Adrenal gland (tissue), 5 donors: ENCODE results near the gene GLDC.

Experiments used
- POLR2A ChIP-seq, 2 donors: fragments of 450-650 bp; IDR thresholded peaks; one replicate each; pipeline ENCODE4 v1.6.1; 2017; ENCODE audit warnings: antibody characterized with exemption in 2 of 2, mild to moderate bottlenecking in 2 of 2, moderate library complexity in 1 of 2
- TF ChIP-seq, protein P1 (sequence below), 6 experiments: fragments of 450-650 bp in 4 of 6; fragments of 200-600 bp in 2 of 6; sonication (generic) in 1 of 6; IDR thresholded peaks; 1 replicate in 5 of 6; 2 replicates in 1 of 6; pipeline versions ENCODE4 v1.5.1 to v1.8.0; 2016 to 2021; ENCODE audit warnings: antibody characterized with exemption in 6 of 6, mild to moderate bottlenecking in 2 of 6, moderate library complexity in 1 of 6
- donor health status: DM: no; HTN: no; CAD: no.

DNA sequence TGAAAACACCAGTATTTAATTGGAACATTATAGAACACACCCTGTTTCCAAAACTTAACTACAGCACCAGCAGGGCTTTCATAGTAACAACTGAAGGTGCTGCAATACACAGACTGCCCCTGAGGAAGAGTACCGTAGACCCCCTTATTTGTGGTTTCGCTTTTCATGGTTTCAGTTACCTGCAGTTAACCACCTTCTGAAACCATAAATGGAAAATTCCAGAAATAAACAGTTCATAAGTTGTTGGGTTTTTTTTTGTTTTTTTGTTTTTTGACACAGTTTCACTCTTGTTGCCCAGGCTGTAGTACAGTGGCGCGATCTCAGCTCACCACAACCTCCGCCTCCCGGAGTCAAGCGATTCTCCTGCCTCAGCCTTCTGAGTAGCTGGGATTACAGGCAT is 9.5 kb upstream of the GLDC start:
- no peak for TF ChIP-seq POLR2A (IDR thresholded peaks at IDR 0.05)
- TF ChIP-seq, protein P1, sequence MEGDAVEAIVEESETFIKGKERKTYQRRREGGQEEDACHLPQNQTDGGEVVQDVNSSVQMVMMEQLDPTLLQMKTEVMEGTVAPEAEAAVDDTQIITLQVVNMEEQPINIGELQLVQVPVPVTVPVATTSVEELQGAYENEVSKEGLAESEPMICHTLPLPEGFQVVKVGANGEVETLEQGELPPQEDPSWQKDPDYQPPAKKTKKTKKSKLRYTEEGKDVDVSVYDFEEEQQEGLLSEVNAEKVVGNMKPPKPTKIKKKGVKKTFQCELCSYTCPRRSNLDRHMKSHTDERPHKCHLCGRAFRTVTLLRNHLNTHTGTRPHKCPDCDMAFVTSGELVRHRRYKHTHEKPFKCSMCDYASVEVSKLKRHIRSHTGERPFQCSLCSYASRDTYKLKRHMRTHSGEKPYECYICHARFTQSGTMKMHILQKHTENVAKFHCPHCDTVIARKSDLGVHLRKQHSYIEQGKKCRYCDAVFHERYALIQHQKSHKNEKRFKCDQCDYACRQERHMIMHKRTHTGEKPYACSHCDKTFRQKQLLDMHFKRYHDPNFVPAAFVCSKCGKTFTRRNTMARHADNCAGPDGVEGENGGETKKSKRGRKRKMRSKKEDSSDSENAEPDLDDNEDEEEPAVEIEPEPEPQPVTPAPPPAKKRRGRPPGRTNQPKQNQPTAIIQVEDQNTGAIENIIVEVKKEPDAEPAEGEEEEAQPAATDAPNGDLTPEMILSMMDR (IDR thresholded peaks at IDR 0.05), result no peak
